Stimulated activated naive CD8-positive, alpha-beta T cell treated with anti-CD3 and anti-CD28 coated beads, Interleukin-15, amount 100 ng/mL, for 72 hours (primary cell): Measurements from ENCODE around the gene S100A9.
"Not testable (repeated sequence)": the region's sequence is repeated elsewhere in the genome, so short reads cannot be mapped to it uniquely, and the experiment has no call there.

Experiments
- ATAC-seq: fragments of 150-1000 bp; cut with Tn5 transposase; 2 replicates; pipeline ENCODE4 v1.10.0; 2021; ENCODE audit warnings: mild to moderate bottlenecking, moderate library complexity
- DNase-seq, 2 donors: peaks; one replicate each; pipeline ENCODE4 v3.0.0; 2021 to 2022
- H3K27ac Mint-ChIP-seq, 2 donors: one replicate each; pipeline ENCODE4 v1.8.0; 2022; ENCODE audit warnings: mild to moderate bottlenecking in 2 of 2, mixed read lengths in 2 of 2, moderate library complexity in 2 of 2
- H3K27me3 Mint-ChIP-seq: one replicate; pipeline ENCODE4 v1.8.0; 2022; ENCODE audit warnings: mixed read lengths
- H3K4me1 Mint-ChIP-seq: one replicate; pipeline ENCODE4 v1.8.0; 2022; ENCODE audit warnings: mild to moderate bottlenecking, mixed read lengths
- H3K4me3 Mint-ChIP-seq, 2 donors: one replicate each; pipeline ENCODE4 v1.8.0; 2022; ENCODE audit warnings: mild to moderate bottlenecking in 2 of 2, mixed read lengths in 2 of 2, moderate library complexity in 1 of 2
- H3K9me3 Mint-ChIP-seq, 2 donors: one replicate each; pipeline ENCODE4 v1.8.0; 2022; ENCODE audit warnings: mixed read lengths in 2 of 2

Gene S100A9

DNA sequence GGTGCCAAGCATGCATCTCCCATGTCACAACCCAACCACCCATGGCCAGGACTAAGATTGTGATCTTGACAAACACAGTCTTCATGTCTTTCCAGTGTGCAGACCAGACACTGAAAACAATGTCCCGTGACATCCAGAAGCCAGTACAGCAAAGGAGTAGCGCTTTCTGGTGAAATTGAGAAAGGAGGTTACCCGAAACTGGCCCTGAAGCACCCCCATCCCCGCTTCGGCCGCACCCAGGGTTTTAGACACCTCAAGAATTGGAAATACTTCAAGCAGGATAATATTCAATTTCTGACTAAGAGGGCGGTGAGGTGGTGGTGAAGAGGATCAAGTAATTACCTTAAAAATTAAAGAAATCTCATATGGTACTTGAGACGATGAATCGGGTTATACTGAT lies 43.8 kb downstream of the S100A9 start:
- DNase-seq (no peak), ATAC-seq (no peak)
- Mint-ChIP-seq H3K27me3 (no peaks in the 10 kb centered on the region), H3K9me3 (no peaks in the 10 kb centered on the region), H3K27ac (no peak overlapping the region), H3K4me3 (no peak overlapping the region), H3K4me1 (peaks cover 2% of the 10 kb centered on the region)

DNA sequence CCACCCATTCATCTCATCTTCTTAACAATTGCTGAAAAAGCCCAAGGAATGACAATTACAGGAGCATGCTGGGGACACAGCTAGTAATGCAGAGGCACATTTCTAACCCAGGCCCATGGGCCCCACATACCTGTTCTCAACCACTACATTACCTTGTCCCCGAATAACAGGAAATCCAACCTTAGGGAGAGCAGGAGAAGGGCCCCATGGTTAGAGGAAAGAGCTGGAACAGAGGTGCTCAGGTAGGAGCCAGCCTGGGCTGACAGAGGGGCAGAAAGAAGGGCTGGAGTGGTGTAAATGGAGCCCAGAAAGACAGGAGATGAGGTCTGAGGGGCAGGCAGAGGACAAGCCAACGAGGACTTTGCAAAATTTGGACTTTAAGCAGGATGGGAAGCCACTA lies 44.6 kb downstream of the S100A9 start:
- no peak for DNase-seq
- Mint-ChIP-seq H3K4me1 (peaks cover 6% of the 10 kb centered on the region), H3K27me3 (no peaks in the 10 kb centered on the region), H3K9me3 (no peaks in the 10 kb centered on the region), H3K4me3 (no peak overlapping the region), H3K27ac (peak overlapping the region in 1 of 2 donors; percentile 7)
- no peak for ATAC-seq

GRCh38 chr1:153403421-153404085 lies 45.9 kb downstream of the S100A9 start:
- H3K27ac Mint-ChIP-seq: no peak overlapping the region

DNA sequence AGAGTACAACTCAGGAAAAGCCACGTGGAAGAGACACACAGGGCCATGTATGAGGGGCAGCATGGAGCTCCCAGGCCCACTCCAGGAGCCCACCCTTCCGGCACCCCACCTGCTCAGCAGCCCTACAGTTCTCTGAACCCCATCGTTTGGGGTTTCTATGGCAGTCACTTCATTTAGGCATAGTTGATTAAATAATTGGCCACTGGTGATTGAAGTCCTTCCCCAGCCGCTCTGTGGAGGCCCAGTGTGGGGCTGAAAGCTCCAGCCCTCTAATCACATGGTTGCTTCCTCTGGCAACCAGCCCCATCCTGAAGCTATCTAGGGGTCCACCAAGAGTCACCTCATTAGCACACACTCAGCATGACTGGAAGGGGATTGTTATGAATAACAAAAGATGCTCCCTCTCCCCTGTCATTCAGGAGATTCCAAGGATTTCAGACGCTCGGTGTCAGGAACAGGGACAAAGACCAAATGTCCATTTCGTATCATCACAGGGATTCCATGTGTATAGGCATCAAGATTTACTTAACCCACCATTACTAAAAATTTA lies 46.5 kb downstream of the S100A9 start:
- peaks cover 0 to 5% of the 10 kb centered on the region in 2 donors for H3K9me3 Mint-ChIP-seq
- ATAC-seq (no peak), DNase-seq (no peak)
- no peak overlapping the region for H3K4me3 Mint-ChIP-seq
- H3K27me3 Mint-ChIP-seq: no peaks in the 10 kb centered on the region
- H3K4me1 Mint-ChIP-seq: peaks cover 6% of the 10 kb centered on the region
- no peak overlapping the region for H3K27ac Mint-ChIP-seq

More at GRCh38 chr1:153403421-153404085, 45.9 kb downstream of the S100A9 start:
- no peak for ATAC-seq
- Mint-ChIP-seq H3K9me3 (peaks cover 0 to 5% of the 10 kb centered on the region in 2 donors), H3K4me1 (peaks cover 6% of the 10 kb centered on the region), H3K27me3 (no peaks in the 10 kb centered on the region), H3K4me3 (no peak overlapping the region)
- no peak for DNase-seq

GRCh38 chr1:153404768-153405167 lies 47.1 kb downstream of the S100A9 start:
- H3K4me1 Mint-ChIP-seq: peaks cover 6% of the 10 kb centered on the region

GRCh38 chr1:153405825-153406599 lies 48.4 kb downstream of the S100A9 start:
- not testable (repeated sequence) for ATAC-seq, H3K9me3 Mint-ChIP-seq, H3K4me1 Mint-ChIP-seq, H3K4me3 Mint-ChIP-seq, DNase-seq
- H3K27me3 Mint-ChIP-seq: peaks cover 10% of the 10 kb centered on the region
- peak overlapping the region in 1 of 2 donors; percentile 36 for H3K27ac Mint-ChIP-seq

More at GRCh38 chr1:153404768-153405167, 47.1 kb downstream of the S100A9 start:
- ATAC-seq: peak; percentile 74
- peak; percentile 48 to 58 for DNase-seq
- H3K27me3 Mint-ChIP-seq: peaks cover 4% of the 10 kb centered on the region
- H3K27ac Mint-ChIP-seq: no peak overlapping the region
- H3K9me3 Mint-ChIP-seq: peaks cover 0 to 5% of the 10 kb centered on the region in 2 donors
- H3K4me3 Mint-ChIP-seq: no peak overlapping the region

- not testable (repeated sequence) for H3K27ac Mint-ChIP-seq, H3K4me3 Mint-ChIP-seq, H3K4me1 Mint-ChIP-seq, H3K9me3 Mint-ChIP-seq, ATAC-seq, DNase-seq
- peaks cover 10% of the 10 kb centered on the region for H3K27me3 Mint-ChIP-seq
These were observed 49.6 kb downstream of the S100A9 start for GRCh38 chr1:153407274-153407673.
